ENCODE results near the gene SNX8.

Gene SNX8

GRCh38 chr7:2276107-2276506, 38.1 kb downstream of the SNX8 start:
- H3K79me2 ChIP-seq (ENCODE audit: insufficient read depth, low read length) = peaks cover 12% of the 10 kb centered on the region
- TF ChIP-seq EZH2 (IDR thresholded peaks at IDR 0.05; ENCODE audit: borderline replicate concordance, low read depth, low read length, severe bottlenecking) (no peak), CTCF (IDR thresholded peaks at IDR 0.05; ENCODE audit: borderline replicate concordance, extremely low read depth, low read length, poor library complexity, severe bottlenecking) (no peak)
- H3K9me3 ChIP-seq (ENCODE audit: insufficient read depth, low read length, severe bottlenecking) = no peaks in the 10 kb centered on the region
- peaks cover 12% of the 10 kb centered on the region; the same call in 1 of the 2 replicates for H4K20me1 ChIP-seq (ENCODE audit: insufficient read depth, low read length)
- no peak overlapping the region for H3K4me2 ChIP-seq (ENCODE audit: insufficient read depth, low read length)
- no peak overlapping the region for H3K4me3 ChIP-seq (ENCODE audit: low read depth in 1 of 2, low read length in 2 of 2)
- H3K27me3 ChIP-seq (ENCODE audit: insufficient read depth, low read length, poor library complexity) = no peaks in the 10 kb centered on the region
- peaks cover 23% of the 10 kb centered on the region for H3K36me3 ChIP-seq (ENCODE audit: insufficient read depth, low read length)
- H2AFZ ChIP-seq (ENCODE audit: low read depth, low read length) = no peak overlapping the region
- DNase-seq (no peak), ATAC-seq (ENCODE audit: insufficient read depth, low read depth) (no peak)
- H3K27ac ChIP-seq (ENCODE audit: low read length) = no peak overlapping the region
- H3K9ac ChIP-seq (ENCODE audit: low read depth, low read length) = no peak overlapping the region
- H3K4me1 ChIP-seq (ENCODE audit: insufficient read depth, low read length) = no peaks in the 10 kb centered on the region

GRCh38 chr7:2275101-2275500, 39.1 kb downstream of the SNX8 start:
- DNase-seq = no peak
- ATAC-seq (ENCODE audit: insufficient read depth, low read depth) = no peak
- TF ChIP-seq EZH2 (IDR thresholded peaks at IDR 0.05; ENCODE audit: borderline replicate concordance, low read depth, low read length, severe bottlenecking) (no peak), CTCF (IDR thresholded peaks at IDR 0.05; ENCODE audit: borderline replicate concordance, extremely low read depth, low read length, poor library complexity, severe bottlenecking) (no peak)
- Histone ChIP-seq H3K79me2 (ENCODE audit: insufficient read depth, low read length) (peaks cover 12% of the 10 kb centered on the region), H3K4me2 (ENCODE audit: insufficient read depth, low read length) (no peak overlapping the region), H3K4me1 (ENCODE audit: insufficient read depth, low read length) (no peaks in the 10 kb centered on the region), H3K4me3 (ENCODE audit: low read depth in 1 of 2, low read length in 2 of 2) (no peak overlapping the region), H4K20me1 (ENCODE audit: insufficient read depth, low read length) (peaks cover 12% of the 10 kb centered on the region; the same call in 1 of the 2 replicates), H3K36me3 (ENCODE audit: insufficient read depth, low read length) (peaks cover 25% of the 10 kb centered on the region), H3K27me3 (ENCODE audit: insufficient read depth, low read length, poor library complexity) (no peaks in the 10 kb centered on the region), H3K9me3 (ENCODE audit: insufficient read depth, low read length, severe bottlenecking) (no peaks in the 10 kb centered on the region), H3K9ac (ENCODE audit: low read depth, low read length) (no peak overlapping the region), H2AFZ (ENCODE audit: low read depth, low read length) (no peak overlapping the region), H3K27ac (ENCODE audit: low read length) (no peak overlapping the region)

GRCh38 chr7:2274666-2275065, 39.6 kb downstream of the SNX8 start:
- H2AFZ ChIP-seq (ENCODE audit: low read depth, low read length) = no peak overlapping the region
- no peaks in the 10 kb centered on the region for H3K27me3 ChIP-seq (ENCODE audit: insufficient read depth, low read length, poor library complexity)
- TF ChIP-seq CTCF (IDR thresholded peaks at IDR 0.05; ENCODE audit: borderline replicate concordance, extremely low read depth, low read length, poor library complexity, severe bottlenecking) (no peak), EZH2 (IDR thresholded peaks at IDR 0.05; ENCODE audit: borderline replicate concordance, low read depth, low read length, severe bottlenecking) (no peak)
- H3K4me1 ChIP-seq (ENCODE audit: insufficient read depth, low read length) = no peaks in the 10 kb centered on the region
- H3K27ac ChIP-seq (ENCODE audit: low read length) = no peak overlapping the region
- DNase-seq (no peak), ATAC-seq (ENCODE audit: insufficient read depth, low read depth) (no peak)
- H3K9me3 ChIP-seq (ENCODE audit: insufficient read depth, low read length, severe bottlenecking) = no peaks in the 10 kb centered on the region
- H3K36me3 ChIP-seq (ENCODE audit: insufficient read depth, low read length) = peaks cover 25% of the 10 kb centered on the region
- peaks cover 9% of the 10 kb centered on the region; the same call in 1 of the 2 replicates for H4K20me1 ChIP-seq (ENCODE audit: insufficient read depth, low read length)
- H3K4me2 ChIP-seq (ENCODE audit: insufficient read depth, low read length) = no peak overlapping the region
- H3K9ac ChIP-seq (ENCODE audit: low read depth, low read length) = no peak overlapping the region
- peaks cover 10% of the 10 kb centered on the region for H3K79me2 ChIP-seq (ENCODE audit: insufficient read depth, low read length)
- no peak overlapping the region for H3K4me3 ChIP-seq (ENCODE audit: low read depth in 1 of 2, low read length in 2 of 2)

GRCh38 chr7:2273866-2274265, 40.4 kb downstream of the SNX8 start:
- H3K4me1 ChIP-seq (ENCODE audit: insufficient read depth, low read length) = no peaks in the 10 kb centered on the region
- H3K79me2 ChIP-seq (ENCODE audit: insufficient read depth, low read length) = peaks cover 5% of the 10 kb centered on the region; the same call in 1 of the 2 replicates
- peaks cover 27% of the 10 kb centered on the region for H3K36me3 ChIP-seq (ENCODE audit: insufficient read depth, low read length)
- DNase-seq = no peak
- TF ChIP-seq EZH2 (IDR thresholded peaks at IDR 0.05; ENCODE audit: borderline replicate concordance, low read depth, low read length, severe bottlenecking) (no peak), CTCF (IDR thresholded peaks at IDR 0.05; ENCODE audit: borderline replicate concordance, extremely low read depth, low read length, poor library complexity, severe bottlenecking) (no peak)
- no peaks in the 10 kb centered on the region for H3K27me3 ChIP-seq (ENCODE audit: insufficient read depth, low read length, poor library complexity)
- no peak overlapping the region for H3K9ac ChIP-seq (ENCODE audit: low read depth, low read length)
- H4K20me1 ChIP-seq (ENCODE audit: insufficient read depth, low read length) = peaks cover 9% of the 10 kb centered on the region; the same call in 1 of the 2 replicates
- no peak overlapping the region for H3K27ac ChIP-seq (ENCODE audit: low read length)
- H3K9me3 ChIP-seq (ENCODE audit: insufficient read depth, low read length, severe bottlenecking) = no peaks in the 10 kb centered on the region
- ATAC-seq (ENCODE audit: insufficient read depth, low read depth) = no peak
- H2AFZ ChIP-seq (ENCODE audit: low read depth, low read length) = no peak overlapping the region
- H3K4me3 ChIP-seq (ENCODE audit: low read depth in 1 of 2, low read length in 2 of 2) = no peak overlapping the region
- no peak overlapping the region for H3K4me2 ChIP-seq (ENCODE audit: insufficient read depth, low read length)
